GM19193 (cell line): Measurements from ENCODE around the gene MAST4.

Source experiments
- POLR2A ChIP-seq: IDR thresholded peaks from 4 replicates; pipeline ENCODE4 v1.6.1; 2011; ENCODE audit not compliant: insufficient read depth, insufficient read length; ENCODE audit errors: extremely low read depth

The MAST4 gene

GRCh38 chr5:66652818-66653217 is 56.6 kb downstream of the MAST4 start:
- TF ChIP-seq POLR2A: no peak

- TF ChIP-seq POLR2A: no peak
These were observed 57.1 kb downstream of the MAST4 start for GRCh38 chr5:66653325-66653724.

GRCh38 chr5:66655395-66656324 is 59.5 kb downstream of the MAST4 start:
- TF ChIP-seq POLR2A: no peak

GRCh38 chr5:66658516-66658915 is 62.3 kb downstream of the MAST4 start:
- no peak for TF ChIP-seq POLR2A

- TF ChIP-seq POLR2A: no peak
These were observed 63.6 kb downstream of the MAST4 start for GRCh38 chr5:66659780-66660179.

GRCh38 chr5:66660396-66660795 is 64.2 kb downstream of the MAST4 start:
- no peak for TF ChIP-seq POLR2A

GRCh38 chr5:66661149-66661548 is 65.0 kb downstream of the MAST4 start:
- no peak for TF ChIP-seq POLR2A

- no peak for TF ChIP-seq POLR2A
These were observed 70.6 kb downstream of the MAST4 start for GRCh38 chr5:66666778-66667177.

GRCh38 chr5:66669086-66669861 is 73.1 kb downstream of the MAST4 start:
- no peak for TF ChIP-seq POLR2A

- TF ChIP-seq POLR2A: no peak
These were observed 73.6 kb downstream of the MAST4 start for GRCh38 chr5:66669862-66670195.

- TF ChIP-seq POLR2A: no peak
These were observed 75.1 kb downstream of the MAST4 start for GRCh38 chr5:66671305-66671704.

- TF ChIP-seq POLR2A: no peak
These were observed 78.6 kb downstream of the MAST4 start for GRCh38 chr5:66674802-66675201.

GRCh38 chr5:66675406-66675805 is 79.2 kb downstream of the MAST4 start:
- no peak for TF ChIP-seq POLR2A

GRCh38 chr5:66680221-66680620 is 84.0 kb downstream of the MAST4 start:
- no peak for TF ChIP-seq POLR2A

- TF ChIP-seq POLR2A: no peak
These were observed 84.6 kb downstream of the MAST4 start for GRCh38 chr5:66680804-66681203.

GRCh38 chr5:66684663-66685062 is 88.5 kb downstream of the MAST4 start:
- no peak for TF ChIP-seq POLR2A
